SU-DHL-6 (cell line): ENCODE data around the gene SUSD4.

Experiments
- H2AFZ ChIP-seq: fragments of 200-600 bp; sonication (generic); 2 replicates; pipeline ENCODE4 v1.6.1; 2014; ENCODE audit warnings: low read depth, mild to moderate bottlenecking, moderate library complexity, mixed read lengths, antibody characterized with exemption, low read length; ENCODE audit not compliant: severe bottlenecking
- H3F3A ChIP-seq: fragments of 200-600 bp; shearing (Covaris generic); 2 replicates; pipeline ENCODE4 v1.6.0; 2016; ENCODE audit warnings: antibody characterized with exemption, mild to moderate bottlenecking; ENCODE audit not compliant: insufficient read depth
- H3K27ac ChIP-seq: fragments of 200-600 bp; sonication (generic); 2 replicates; pipeline ENCODE4 v1.5.1; 2016; ENCODE audit warnings: low read depth, mild to moderate bottlenecking, low read length, moderate library complexity, mixed read lengths
- H3K27me3 ChIP-seq: fragments of 200-600 bp; sonication (generic), shearing (Covaris generic); 2 replicates; pipeline ENCODE4 v1.6.0; 2014; ENCODE audit warnings: mild to moderate bottlenecking, low read length
- H3K36me3 ChIP-seq: fragments of 200-600 bp; sonication (generic); 2 replicates; pipeline ENCODE4 v1.6.1; 2014; ENCODE audit warnings: mild to moderate bottlenecking, low read length, mixed read lengths
- H3K4me2 ChIP-seq: fragments of 300-600, 200-600 bp; shearing (Covaris generic), sonication (generic); 2 replicates; pipeline ENCODE4 v1.6.0; 2014; ENCODE audit warnings: low read length, low read depth, mild to moderate bottlenecking; ENCODE audit not compliant: poor library complexity, severe bottlenecking
- H3K4me3 ChIP-seq: fragments of 200-600 bp; sonication (generic); 2 replicates; pipeline ENCODE4 v1.5.1; 2014; ENCODE audit warnings: antibody characterized with exemption, low read length, mild to moderate bottlenecking, mixed read lengths; ENCODE audit not compliant: insufficient read depth, poor library complexity, severe bottlenecking
- H3K79me2 ChIP-seq: fragments of 200-600 bp; sonication (generic); 2 replicates; pipeline ENCODE4 v1.6.1; 2014; ENCODE audit warnings: mild to moderate bottlenecking, low read length, moderate library complexity; ENCODE audit not compliant: insufficient read depth
- H3K9ac ChIP-seq: fragments of 200-600 bp; sonication (generic); 2 replicates; pipeline ENCODE4 v1.7.0; 2014; ENCODE audit warnings: mild to moderate bottlenecking, low read length
- H3K9me2 ChIP-seq: fragments of 200-600 bp; sonication (generic); replicated peaks from 2 replicates; pipeline ENCODE4 v1.6.1; 2014; ENCODE audit warnings: low read length; ENCODE audit not compliant: insufficient read depth
- H3K9me3 ChIP-seq: fragments of 200-600 bp; sonication (generic); 2 replicates; pipeline ENCODE4 v1.6.1; 2014; ENCODE audit warnings: low read length, mixed read lengths; ENCODE audit not compliant: insufficient read depth
- H4K20me1 ChIP-seq: fragments of 200-600 bp; sonication (generic); 2 replicates; pipeline ENCODE4 v1.6.1; 2014; ENCODE audit warnings: low read depth, mild to moderate bottlenecking, antibody characterized with exemption, low read length, moderate library complexity, mixed read lengths
- EZH2phosphoT487 ChIP-seq: fragments of 200-600 bp; sonication (generic), shearing (Covaris generic); conservative IDR thresholded peaks from 2 replicates; pipeline ENCODE4 v1.6.1; 2018; ENCODE audit warnings: mild to moderate bottlenecking, antibody characterized with exemption, low read length, moderate library complexity, mixed read lengths
- TF ChIP-seq, protein P1 (sequence below): fragments of 200-600 bp; sonication (generic); IDR thresholded peaks from one replicate; pipeline ENCODE4 v1.5.1; 2017; ENCODE audit warnings: antibody characterized with exemption, mild to moderate bottlenecking, low read length, moderate library complexity; ENCODE audit not compliant: insufficient read depth, poor library complexity, severe bottlenecking

The SUSD4 gene

DNA sequence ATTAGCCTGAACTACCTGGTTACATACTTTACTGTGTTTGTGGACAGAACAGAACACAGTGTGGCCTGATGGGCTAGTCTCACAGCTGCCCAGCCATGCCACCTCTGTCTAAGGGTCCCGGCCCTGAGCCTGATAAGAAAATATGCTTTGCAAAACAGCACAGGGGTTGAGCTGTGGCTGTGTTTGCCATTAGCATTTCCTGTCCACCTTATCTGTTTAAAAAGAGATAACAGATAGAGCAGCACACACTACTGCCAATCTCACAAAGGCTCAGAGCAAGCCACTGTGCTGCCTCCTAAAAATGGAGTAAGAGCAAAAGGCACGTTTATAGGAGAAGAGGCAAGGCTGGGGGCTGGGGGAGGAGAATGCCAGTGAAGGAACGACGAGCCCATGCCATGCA, 95.0 kb downstream of the SUSD4 start:
- TF ChIP-seq, protein P1, sequence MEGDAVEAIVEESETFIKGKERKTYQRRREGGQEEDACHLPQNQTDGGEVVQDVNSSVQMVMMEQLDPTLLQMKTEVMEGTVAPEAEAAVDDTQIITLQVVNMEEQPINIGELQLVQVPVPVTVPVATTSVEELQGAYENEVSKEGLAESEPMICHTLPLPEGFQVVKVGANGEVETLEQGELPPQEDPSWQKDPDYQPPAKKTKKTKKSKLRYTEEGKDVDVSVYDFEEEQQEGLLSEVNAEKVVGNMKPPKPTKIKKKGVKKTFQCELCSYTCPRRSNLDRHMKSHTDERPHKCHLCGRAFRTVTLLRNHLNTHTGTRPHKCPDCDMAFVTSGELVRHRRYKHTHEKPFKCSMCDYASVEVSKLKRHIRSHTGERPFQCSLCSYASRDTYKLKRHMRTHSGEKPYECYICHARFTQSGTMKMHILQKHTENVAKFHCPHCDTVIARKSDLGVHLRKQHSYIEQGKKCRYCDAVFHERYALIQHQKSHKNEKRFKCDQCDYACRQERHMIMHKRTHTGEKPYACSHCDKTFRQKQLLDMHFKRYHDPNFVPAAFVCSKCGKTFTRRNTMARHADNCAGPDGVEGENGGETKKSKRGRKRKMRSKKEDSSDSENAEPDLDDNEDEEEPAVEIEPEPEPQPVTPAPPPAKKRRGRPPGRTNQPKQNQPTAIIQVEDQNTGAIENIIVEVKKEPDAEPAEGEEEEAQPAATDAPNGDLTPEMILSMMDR, result no peak
- TF ChIP-seq EZH2phosphoT487, result no peak
- Histone ChIP-seq H3K79me2 (no peaks in the 10 kb centered on the region), H3K9me3 (no peaks in the 10 kb centered on the region)

DNA sequence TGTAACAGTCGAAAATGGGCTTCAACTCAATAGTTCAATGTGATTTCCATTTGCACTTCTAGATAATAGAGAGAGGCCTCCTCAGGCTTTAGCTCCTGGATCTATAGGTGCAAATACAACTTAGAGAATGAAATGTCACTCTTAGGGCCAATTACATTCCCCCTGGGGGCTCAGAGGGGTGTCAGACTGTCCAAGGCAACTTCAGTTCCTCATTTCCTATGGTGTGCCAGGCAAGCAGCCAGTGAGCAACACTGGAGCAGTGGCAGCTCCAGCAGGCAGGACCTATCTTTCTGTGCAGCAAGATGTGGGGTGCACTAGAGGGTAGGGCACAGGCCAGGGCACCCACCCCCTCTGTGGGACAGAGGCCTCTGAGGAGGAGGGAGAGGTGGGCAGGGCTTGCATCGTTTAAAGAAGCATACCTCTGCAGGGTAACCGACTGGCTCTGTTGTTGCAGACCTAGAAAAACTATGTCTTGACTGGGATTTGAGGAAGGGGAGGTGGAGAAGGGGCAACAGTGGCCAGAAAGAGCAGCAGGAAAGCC, 97.3 kb downstream of the SUSD4 start:
- H3K9me3 ChIP-seq, result no peaks in the 10 kb centered on the region
- H3F3A ChIP-seq, result no peaks in the 10 kb centered on the region
- TF ChIP-seq EZH2phosphoT487, result no peak
- TF ChIP-seq, protein P1, result no peak
- H3K4me3 ChIP-seq, result no peak overlapping the region
- no peaks in the 10 kb centered on the region for H3K9me2 ChIP-seq
- H3K27me3 ChIP-seq, result no peaks in the 10 kb centered on the region
- H3K27ac ChIP-seq, result no peak overlapping the region
- no peaks in the 10 kb centered on the region for H4K20me1 ChIP-seq
- H3K9ac ChIP-seq, result no peak overlapping the region
- no peaks in the 10 kb centered on the region for H3K36me3 ChIP-seq
- H3K79me2 ChIP-seq, result no peaks in the 10 kb centered on the region
- H2AFZ ChIP-seq, result no peak overlapping the region
- no peak overlapping the region for H3K4me2 ChIP-seq

More for the DNA sequence above, 95.0 kb downstream of the SUSD4 start:
- Histone ChIP-seq H3F3A (no peaks in the 10 kb centered on the region), H3K9me2 (no peaks in the 10 kb centered on the region), H4K20me1 (no peaks in the 10 kb centered on the region), H3K9ac (no peak overlapping the region), H3K36me3 (no peaks in the 10 kb centered on the region), H3K4me3 (no peak overlapping the region), H3K4me2 (no peak overlapping the region), H3K27ac (no peak overlapping the region), H2AFZ (no peak overlapping the region), H3K27me3 (no peaks in the 10 kb centered on the region)

DNA sequence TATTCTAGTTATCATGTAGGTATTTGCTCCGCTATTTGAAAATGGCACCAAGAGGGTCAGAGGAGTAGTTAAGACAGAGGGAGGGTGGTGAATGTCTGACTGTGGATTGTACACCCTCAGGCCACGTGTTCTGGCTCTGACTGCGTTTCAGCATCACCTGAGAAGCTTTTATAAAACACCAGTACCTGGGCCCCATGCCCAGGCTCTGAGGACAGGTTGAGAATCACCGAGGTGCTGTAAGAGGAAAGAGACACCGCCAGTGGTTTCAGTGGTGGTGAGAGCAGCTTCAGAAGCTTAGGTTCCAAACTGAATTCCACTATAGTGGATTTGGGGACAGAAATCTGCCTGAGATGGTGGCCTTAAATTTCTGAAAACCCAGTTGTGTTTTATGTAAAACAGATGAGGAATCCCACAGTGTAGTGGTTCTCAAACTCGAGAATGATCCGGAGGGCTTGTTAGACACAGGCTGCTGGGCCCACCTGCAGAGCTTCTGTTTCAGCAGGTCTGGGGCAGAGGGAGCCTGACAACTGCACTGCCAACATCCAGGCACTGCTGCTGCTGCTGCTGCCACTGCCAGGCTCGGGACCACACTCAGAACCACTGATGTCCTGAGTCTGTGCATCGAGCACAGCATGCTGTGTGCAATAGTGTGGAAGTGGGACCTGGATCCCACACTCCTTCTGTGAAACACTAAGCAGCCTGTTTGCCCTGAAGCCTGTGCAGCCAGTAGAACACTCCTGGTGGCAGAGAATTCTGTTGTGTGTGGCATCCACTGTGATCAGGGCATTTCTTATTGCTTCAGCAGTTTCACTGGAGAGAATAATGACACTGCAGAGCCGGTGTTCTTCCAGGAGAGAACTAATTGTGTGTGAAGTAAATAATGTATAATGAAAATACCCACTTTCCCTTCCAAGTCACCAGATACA, 98.7 kb downstream of the SUSD4 start:
- Histone ChIP-seq H4K20me1 (no peaks in the 10 kb centered on the region), H2AFZ (no peak overlapping the region), H3K9ac (no peak overlapping the region), H3K27ac (no peak overlapping the region), H3K4me2 (no peak overlapping the region), H3K4me3 (no peak overlapping the region), H3K36me3 (no peaks in the 10 kb centered on the region), H3K9me2 (no peaks in the 10 kb centered on the region), H3K9me3 (no peaks in the 10 kb centered on the region), H3K27me3 (no peaks in the 10 kb centered on the region), H3F3A (no peaks in the 10 kb centered on the region), H3K79me2 (no peaks in the 10 kb centered on the region)
- no peak for TF ChIP-seq EZH2phosphoT487
- TF ChIP-seq, protein P1, result no peak
